HepG2 (cell line): ENCODE measurements around the gene TXNRD2. TPM values are rescaled to one million over a fixed set of nuclear protein-coding genes. Genes with fewer than 3 reads are reported as not detected.

Source experiments
- CBX1 ChIP-seq: IDR thresholded peaks from one replicate; pipeline ENCODE4 v1.6.1; 2016; ENCODE audit warnings: antibody characterized with exemption, low read depth
- FOXC1 ChIP-seq: sonication (generic); formaldehyde crosslinking; IDR thresholded peaks from 2 replicates; pipeline ENCODE4 v1.8.0; 2022; ENCODE audit warnings: mild to moderate bottlenecking, missing genetic modification reagents, borderline replicate concordance
- HDAC6 ChIP-seq: fragments of 200-600 bp; sonication (generic); IDR thresholded peaks from 2 replicates; pipeline ENCODE4 v1.7.0; 2017; ENCODE audit warnings: mild to moderate bottlenecking, antibody characterized with exemption, low read length, low read depth
- HOXD1 ChIP-seq: sonication (generic); formaldehyde crosslinking; IDR thresholded peaks from 2 replicates; pipeline ENCODE4 v1.5.0; 2020; ENCODE audit warnings: missing genetic modification reagents
- IRF9 ChIP-seq: sonication (generic); formaldehyde crosslinking; IDR thresholded peaks from 2 replicates; pipeline ENCODE4 v1.8.0; 2022; ENCODE audit warnings: missing genetic modification reagents, mild to moderate bottlenecking, borderline replicate concordance
- NFKB2 ChIP-seq: sonication (generic); formaldehyde crosslinking; IDR thresholded peaks from 2 replicates; pipeline ENCODE4 v1.4.0; 2020; ENCODE audit warnings: missing genetic modification reagents, borderline replicate concordance
- PRMT3 ChIP-seq: sonication (generic); formaldehyde crosslinking; IDR thresholded peaks from 2 replicates; pipeline ENCODE4 v1.8.1; 2022; ENCODE audit warnings: low read depth, mild to moderate bottlenecking, moderate library complexity, missing genetic modification reagents, borderline replicate concordance
- REPIN1 ChIP-seq: sonication (generic); formaldehyde crosslinking; IDR thresholded peaks from 2 replicates; pipeline ENCODE4 v1.8.0; 2022; ENCODE audit warnings: missing genetic modification reagents, low read depth, mild to moderate bottlenecking, borderline replicate concordance
- RFX5 ChIP-seq: IDR thresholded peaks from 2 replicates; pipeline ENCODE4 v1.6.1; 2011; ENCODE audit warnings: low read depth, low read length, improper control_type of control experiment
- TEF ChIP-seq: sonication (generic); formaldehyde crosslinking; IDR thresholded peaks from 2 replicates; pipeline ENCODE4 v1.5.0; 2020; ENCODE audit warnings: missing genetic modification reagents
- TFAP4 ChIP-seq: sonication (generic); IDR thresholded peaks from 2 replicates; pipeline ENCODE4 v1.6.1; 2016; ENCODE audit warnings: low read depth, borderline replicate concordance
- ZBTB2 ChIP-seq: sonication (generic); formaldehyde crosslinking; IDR thresholded peaks from 2 replicates; pipeline ENCODE4 v1.8.0; 2022; ENCODE audit warnings: low read depth, missing genetic modification reagents
- ZFP90 ChIP-seq: sonication (generic); formaldehyde crosslinking; IDR thresholded peaks from 2 replicates; pipeline ENCODE4 v1.8.0; 2022; ENCODE audit warnings: missing genetic modification reagents, mild to moderate bottlenecking, inconsistent platforms, borderline replicate concordance
- ZMAT5 ChIP-seq: sonication (generic); formaldehyde crosslinking; IDR thresholded peaks from 2 replicates; pipeline ENCODE4 v1.5.0; 2020; ENCODE audit warnings: mild to moderate bottlenecking, low read depth, missing genetic modification reagents, borderline replicate concordance
- ZNF263 ChIP-seq: sonication (generic); formaldehyde crosslinking; IDR thresholded peaks from 2 replicates; pipeline ENCODE4 v1.4.0; 2020; ENCODE audit warnings: missing genetic modification reagents
- ZNF598 ChIP-seq: sonication (generic); formaldehyde crosslinking; IDR thresholded peaks from 2 replicates; pipeline ENCODE4 v1.5.1; 2020; ENCODE audit warnings: mild to moderate bottlenecking, missing genetic modification reagents, borderline replicate concordance
- ZNF709 ChIP-seq: sonication (generic); formaldehyde crosslinking; IDR thresholded peaks from 2 replicates; pipeline ENCODE4 v1.5.0; 2020; ENCODE audit warnings: mild to moderate bottlenecking, missing genetic modification reagents
- ZNF724P ChIP-seq: sonication (generic); formaldehyde crosslinking; IDR thresholded peaks from 2 replicates; pipeline ENCODE4 v1.8.0; 2022; ENCODE audit warnings: missing genetic modification reagents, borderline replicate concordance
- ZNF737 ChIP-seq: sonication (generic); formaldehyde crosslinking; IDR thresholded peaks from 2 replicates; pipeline ENCODE4 v1.5.0; 2020; ENCODE audit warnings: missing genetic modification reagents, mild to moderate bottlenecking, borderline replicate concordance
- ZNF740 ChIP-seq: sonication (generic); formaldehyde crosslinking; IDR thresholded peaks from 2 replicates; pipeline ENCODE4 v1.4.0; 2020; ENCODE audit warnings: missing genetic modification reagents
- ZNF780A ChIP-seq: sonication (generic); formaldehyde crosslinking; IDR thresholded peaks from 2 replicates; pipeline ENCODE4 v1.8.0; 2022; ENCODE audit warnings: mild to moderate bottlenecking, missing genetic modification reagents, moderate library complexity
- polyA plus RNA-seq, 8 experiments: library from polyadenylated mRNA; depleted of rRNA in 3 of 8; stranded (reverse) in 7 of 8; unstranded in 1 of 8; fragments of >200 nt; fragmentation: Illumina TruSeq in 4 of 8; extraction: Trizol in 4 of 8; gene quantifications; 2 replicates each; pipeline versions ENCODE4 v1.2.1 to v1.2.3, GENCODE V29; 2011 to 2016; ENCODE audit warnings: low read depth in 4 of 8, missing spikeins in 1 of 8, mixed read lengths in 1 of 8; ENCODE audit not compliant: insufficient read depth in 1 of 8
- total RNA-seq, 5 experiments: library from RNA; depleted of rRNA; stranded (reverse); fragments of >200 nt; fragmentation: Illumina TruSeq; extraction: Trizol; gene quantifications; 2 replicates each; pipeline ENCODE4 v1.2.3, GENCODE V29; 2016; ENCODE audit warnings: low read depth in 1 of 5
- TF ChIP-seq, protein P1 (sequence below): sonication (generic); formaldehyde crosslinking; conservative IDR thresholded peaks from 2 replicates; pipeline ENCODE4 v1.4.0; 2020; ENCODE audit warnings: missing genetic modification reagents

The TXNRD2 gene
- total and polyA plus RNA-seq, 2 of the 13 experiments (the other 11 are each of a cell fraction or from before 2014, with no cell fraction given), result 17.5 to 18.6 TPM

DNA sequence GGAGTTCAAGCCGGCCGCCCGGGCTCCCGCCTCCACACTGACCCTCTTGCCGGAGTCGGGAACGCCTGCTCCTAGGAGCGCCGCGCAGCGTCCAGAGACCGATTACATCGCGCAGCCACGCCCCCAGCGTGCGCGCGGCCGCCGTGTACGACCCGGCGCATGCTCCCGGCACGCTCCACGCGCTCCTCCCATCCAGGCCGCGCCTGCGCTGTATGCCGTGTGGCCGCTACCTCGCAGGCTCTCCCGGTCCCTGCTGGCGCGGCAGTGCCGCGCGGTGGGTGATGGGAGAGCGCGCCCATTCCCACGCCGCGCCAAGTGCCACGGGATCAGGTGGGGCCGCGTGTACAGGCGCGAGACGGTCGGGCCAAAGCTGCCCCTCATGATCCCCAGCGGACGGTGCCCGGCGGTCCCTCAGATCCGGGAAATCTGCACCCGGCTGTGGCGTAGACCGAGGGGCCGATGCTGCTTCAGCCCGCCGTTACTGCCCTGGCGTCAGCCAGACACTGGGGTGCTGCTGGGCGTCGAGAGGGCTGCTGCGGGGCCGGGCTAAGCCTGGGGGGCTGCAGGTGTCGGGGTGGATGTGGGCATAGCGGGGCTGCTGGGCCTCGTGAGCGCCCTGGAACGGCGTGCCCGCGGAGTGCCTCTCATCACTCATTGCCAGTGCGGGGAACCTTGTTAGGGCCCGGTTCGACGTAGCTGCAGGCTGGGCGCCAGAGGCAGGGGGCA lies 86.7 kb downstream of the TXNRD2 start, which contains the start of the genes GNB1L and RTL10 (continued):
- TF ChIP-seq ZNF740 (CRISPR knock-in tag), result peak; percentile 10; the same call in 1 of the 2 replicates
- TF ChIP-seq NFKB2 (CRISPR knock-in tag), result peak; percentile 74
- no peak for TF ChIP-seq PRMT3 (CRISPR knock-in tag)
- no peak; the same call in 1 of the 2 replicates for TF ChIP-seq HOXD1 (CRISPR knock-in tag)
- TF ChIP-seq ZNF780A (CRISPR knock-in tag), result peak; percentile 79
- peak; percentile 64 for TF ChIP-seq ZNF263 (CRISPR knock-in tag)
- TF ChIP-seq ZNF737, result peak; percentile 92; the same call in 1 of the 2 replicates
- 0 out of 2 replicates have a peak, but pooled peaks have one; percentile 18 for TF ChIP-seq ZNF724P (CRISPR knock-in tag)
- no peak for TF ChIP-seq CBX1
- no peak; the same call in 1 of the 2 replicates for TF ChIP-seq ZMAT5
- TF ChIP-seq REPIN1 (CRISPR knock-in tag), result peak; percentile 86
- no peak for TF ChIP-seq HDAC6
- TF ChIP-seq FOXC1 (CRISPR knock-in tag), result peak; percentile 96
- peak; percentile 67 for TF ChIP-seq ZFP90 (CRISPR knock-in tag)
- TF ChIP-seq ZNF598 (CRISPR knock-in tag), result peak; percentile 91
- TF ChIP-seq TFAP4, result no peak
- TF ChIP-seq TEF (CRISPR knock-in tag), result peak; percentile 33; the same call in 1 of the 2 replicates
- TF ChIP-seq, protein P1, sequence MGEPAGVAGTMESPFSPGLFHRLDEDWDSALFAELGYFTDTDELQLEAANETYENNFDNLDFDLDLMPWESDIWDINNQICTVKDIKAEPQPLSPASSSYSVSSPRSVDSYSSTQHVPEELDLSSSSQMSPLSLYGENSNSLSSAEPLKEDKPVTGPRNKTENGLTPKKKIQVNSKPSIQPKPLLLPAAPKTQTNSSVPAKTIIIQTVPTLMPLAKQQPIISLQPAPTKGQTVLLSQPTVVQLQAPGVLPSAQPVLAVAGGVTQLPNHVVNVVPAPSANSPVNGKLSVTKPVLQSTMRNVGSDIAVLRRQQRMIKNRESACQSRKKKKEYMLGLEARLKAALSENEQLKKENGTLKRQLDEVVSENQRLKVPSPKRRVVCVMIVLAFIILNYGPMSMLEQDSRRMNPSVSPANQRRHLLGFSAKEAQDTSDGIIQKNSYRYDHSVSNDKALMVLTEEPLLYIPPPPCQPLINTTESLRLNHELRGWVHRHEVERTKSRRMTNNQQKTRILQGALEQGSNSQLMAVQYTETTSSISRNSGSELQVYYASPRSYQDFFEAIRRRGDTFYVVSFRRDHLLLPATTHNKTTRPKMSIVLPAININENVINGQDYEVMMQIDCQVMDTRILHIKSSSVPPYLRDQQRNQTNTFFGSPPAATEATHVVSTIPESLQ (CRISPR knock-in tag), result peak; percentile 50; the same call in 1 of the 2 replicates
- TF ChIP-seq ZBTB2 (CRISPR knock-in tag), result peak; percentile 74
- TF ChIP-seq IRF9 (CRISPR knock-in tag), result peak; percentile 80; the same call in 1 of the 2 replicates
- peak; percentile 93 for TF ChIP-seq ZNF709 (CRISPR knock-in tag)
- no peak; the same call in 1 of the 2 replicates for TF ChIP-seq RFX5
